ENCODE data around the gene NTHL1. TPM values are rescaled to one million over a fixed set of nuclear protein-coding genes. Genes with fewer than 3 reads are reported as not detected.

Gene NTHL1
- total and polyA plus RNA-seq, 2 of the 8 experiments (the other 6 are each of a cell fraction or from before 2014, with no cell fraction given), result 70.9 to 150 TPM

GRCh38 chr16:2009791-2010510 lies 37.7 kb downstream of the NTHL1 start, which contains the start of gene ZNF598 (continued):
- no peak for TF ChIP-seq CHD7 (IDR thresholded peaks at IDR 0.05; ENCODE audit: insufficient replicate concordance, low read length)
- TF ChIP-seq USF2 (IDR thresholded peaks at IDR 0.05; ENCODE audit: low read length), result no peak; the same call in 1 of the 2 replicates
- 0 out of 2 replicates have a peak, but pooled peaks have one; percentile 63 for TF ChIP-seq E2F6 (IDR thresholded peaks at IDR 0.05)
- TF ChIP-seq, protein P1, sequence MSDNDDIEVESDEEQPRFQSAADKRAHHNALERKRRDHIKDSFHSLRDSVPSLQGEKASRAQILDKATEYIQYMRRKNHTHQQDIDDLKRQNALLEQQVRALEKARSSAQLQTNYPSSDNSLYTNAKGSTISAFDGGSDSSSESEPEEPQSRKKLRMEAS (IDR thresholded peaks at IDR 0.05), result peak; percentile 75
- peak; percentile 54 for TF ChIP-seq TBP (IDR thresholded peaks at IDR 0.05; ENCODE audit: low read depth, low read length)
- no peak for TF ChIP-seq JUN (IDR thresholded peaks at IDR 0.05; ENCODE audit: low read depth, low read length)
- TF ChIP-seq MAFK (IDR thresholded peaks at IDR 0.05; ENCODE audit: low read depth, low read length), result no peak
- TF ChIP-seq SIX5 (IDR thresholded peaks at IDR 0.05; ENCODE audit: low read depth, low read length), result no peak

Data from H1 (cell line).